MCF 10A (cell line): ENCODE results near the gene APC2. TPM values are rescaled to one million over a fixed set of nuclear protein-coding genes. Genes with fewer than 3 reads are reported as not detected.

Experiments
- BruUV-seq: library from RNA; stranded (reverse); fragments of 400-500 nt; replicated peaks from 2 replicates; lab custom pipeline; 2021; lab: Mats Ljungman, UMichigan
- CTCF ChIA-PET: fragments of 300-600 bp; sonication (Branson Sonifier 250); formaldehyde crosslinking; extraction: SDS; loops from one replicate; lab custom pipeline; 2021; ENCODE audit warnings: antibody characterized with exemption, inconsistent platforms; lab: Yijun Ruan, JAX
- POLR2A ChIA-PET: fragments of 300-600, 350-650 bp; sonication (Branson Sonifier 250); formaldehyde crosslinking; extraction: SDS; loops from one replicate; lab custom pipeline; 2020; ENCODE audit warnings: antibody characterized with exemption, inconsistent platforms; lab: Yijun Ruan, JAX
- DNase-seq: peaks from one replicate; pipeline ENCODE4 v3.0.0-alpha.2; 2018; ENCODE audit not compliant: unreplicated experiment
- H3K27ac Mint-ChIP-seq: one replicate; pipeline ENCODE4 v1.8.0; 2022; ENCODE audit warnings: mild to moderate bottlenecking, low read depth, mixed read lengths; ENCODE audit not compliant: unreplicated experiment
- H3K27me3 Mint-ChIP-seq: one replicate; pipeline ENCODE4 v1.8.0; 2022; ENCODE audit warnings: mixed read lengths; ENCODE audit not compliant: insufficient read depth, unreplicated experiment
- H3K36me3 Mint-ChIP-seq: one replicate; pipeline ENCODE4 v1.8.0; 2022; ENCODE audit warnings: mild to moderate bottlenecking, moderate library complexity, mixed read lengths; ENCODE audit not compliant: insufficient read depth, unreplicated experiment
- H3K4me1 Mint-ChIP-seq: one replicate; pipeline ENCODE4 v1.8.0; 2022; ENCODE audit warnings: mixed read lengths; ENCODE audit not compliant: insufficient read depth, unreplicated experiment
- H3K4me3 Mint-ChIP-seq: one replicate; pipeline ENCODE4 v1.8.0; 2022; ENCODE audit warnings: mild to moderate bottlenecking, moderate library complexity, mixed read lengths; ENCODE audit not compliant: unreplicated experiment
- H3K9me3 Mint-ChIP-seq: one replicate; pipeline ENCODE4 v1.8.0; 2022; ENCODE audit warnings: mixed read lengths; ENCODE audit not compliant: unreplicated experiment
- intact Hi-C: fragments of 100-400 bp; cut with micrococcal nuclease; formaldehyde crosslinking; loops from 2 replicates; pipeline ENCODE4 v1.14.1; 2022
- total RNA-seq: library from RNA; stranded (reverse); gene quantifications from 2 replicates; pipeline ENCODE4 v1.2.3, GENCODE V29; 2022
- TF ChIP-seq, protein P1 (sequence below): fragments of 200-600 bp; IDR thresholded peaks from one replicate; pipeline ENCODE4 v1.8.0; 2022; ENCODE audit warnings: antibody characterized with exemption, mild to moderate bottlenecking; ENCODE audit not compliant: unreplicated experiment

APC2 gene
- total RNA-seq, 1 experiment from 2014 or later = 0.23 TPM

DNA sequence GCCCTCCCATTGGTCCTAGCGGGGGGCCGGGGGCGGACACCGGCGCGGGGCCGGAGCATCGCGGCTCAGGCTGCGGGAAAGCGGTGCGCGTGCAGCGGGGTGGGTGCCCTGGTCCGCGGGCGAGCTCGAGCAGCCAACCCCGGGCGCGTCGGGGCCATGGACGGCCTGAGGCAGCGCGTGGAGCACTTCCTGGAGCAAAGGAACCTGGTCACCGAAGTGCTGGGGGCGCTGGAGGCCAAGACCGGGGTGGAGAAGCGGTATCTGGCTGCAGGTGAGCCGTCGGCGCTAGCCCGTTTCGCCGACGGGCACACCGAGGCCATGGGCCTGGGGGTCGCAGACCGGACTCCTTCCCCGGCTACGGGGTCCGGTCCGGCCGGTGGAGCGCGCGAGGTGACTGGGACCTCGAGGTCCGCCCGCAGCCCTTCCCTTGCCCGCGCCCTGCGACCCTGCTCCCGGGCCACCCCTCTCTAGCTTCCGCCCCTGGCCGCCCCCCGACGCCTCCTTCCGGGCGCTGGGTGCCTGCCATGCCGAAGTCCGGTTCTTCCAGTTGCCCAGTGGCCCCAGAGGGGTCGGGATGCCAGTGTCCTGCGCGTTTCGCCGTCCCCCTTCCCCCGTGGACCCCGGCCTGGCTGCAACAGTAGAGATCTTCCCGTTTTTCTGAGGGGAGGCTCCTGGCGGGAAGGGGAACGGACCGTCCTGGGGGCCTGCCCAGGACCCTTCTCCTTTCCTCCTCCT, 41.4 kb downstream of the APC2 start, which contains the start of gene REEP6:
Gene REEP6, plus strand, starts transcription at position 68 of the 735 bp plus-strand sequence. Its CDS starts 89 bp downstream, at position 157.
- TF ChIP-seq, protein P1, sequence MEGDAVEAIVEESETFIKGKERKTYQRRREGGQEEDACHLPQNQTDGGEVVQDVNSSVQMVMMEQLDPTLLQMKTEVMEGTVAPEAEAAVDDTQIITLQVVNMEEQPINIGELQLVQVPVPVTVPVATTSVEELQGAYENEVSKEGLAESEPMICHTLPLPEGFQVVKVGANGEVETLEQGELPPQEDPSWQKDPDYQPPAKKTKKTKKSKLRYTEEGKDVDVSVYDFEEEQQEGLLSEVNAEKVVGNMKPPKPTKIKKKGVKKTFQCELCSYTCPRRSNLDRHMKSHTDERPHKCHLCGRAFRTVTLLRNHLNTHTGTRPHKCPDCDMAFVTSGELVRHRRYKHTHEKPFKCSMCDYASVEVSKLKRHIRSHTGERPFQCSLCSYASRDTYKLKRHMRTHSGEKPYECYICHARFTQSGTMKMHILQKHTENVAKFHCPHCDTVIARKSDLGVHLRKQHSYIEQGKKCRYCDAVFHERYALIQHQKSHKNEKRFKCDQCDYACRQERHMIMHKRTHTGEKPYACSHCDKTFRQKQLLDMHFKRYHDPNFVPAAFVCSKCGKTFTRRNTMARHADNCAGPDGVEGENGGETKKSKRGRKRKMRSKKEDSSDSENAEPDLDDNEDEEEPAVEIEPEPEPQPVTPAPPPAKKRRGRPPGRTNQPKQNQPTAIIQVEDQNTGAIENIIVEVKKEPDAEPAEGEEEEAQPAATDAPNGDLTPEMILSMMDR = no peak
- no peaks in the 10 kb centered on the region for H3K27me3 Mint-ChIP-seq
- DNase-seq = no peak
- no peak within 1 kb of the TSS for H3K27ac Mint-ChIP-seq
- ChIA-PET CTCF (interaction anchor here (0.6 kb wide), 1 partner anchor 238 kb away, joined by 3 read pairs; no protein-coding TSS in a partner anchor), POLR2A (interaction anchor here (0.6 to 2.2 kb wide), 10 partner anchors 12 to 1292 kb away, joined by 3 to 6 read pairs (median 3); partner anchors contain the start of gene C19orf25)
- H3K36me3 Mint-ChIP-seq = no peaks in the 10 kb centered on the region
- peak within 1 kb of the TSS; percentile 79 for H3K4me3 Mint-ChIP-seq
- H3K9me3 Mint-ChIP-seq = no peaks in the 10 kb centered on the region
- no TSS peak for BruUV-seq
- peaks cover 7% of the 10 kb centered on the region for H3K4me1 Mint-ChIP-seq
- intact Hi-C loops = no loop called here

DNA sequence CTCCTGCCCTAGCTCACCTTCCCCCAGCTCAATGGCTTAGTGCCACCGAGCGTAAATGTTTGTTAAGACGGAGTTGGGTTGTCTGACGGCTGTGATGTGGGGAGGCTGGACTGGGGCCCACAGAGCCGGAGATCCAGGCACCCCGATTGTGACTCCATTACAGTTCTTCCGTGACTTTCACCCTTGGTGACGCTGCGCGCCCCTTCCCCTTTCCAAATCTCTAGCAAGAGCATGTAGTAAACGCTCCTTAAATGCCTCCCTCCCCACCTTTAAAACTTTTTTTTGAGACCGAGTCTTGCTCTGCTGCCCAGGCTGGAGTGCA, 41.9 kb downstream of the APC2 start:
- ChIA-PET POLR2A (interaction anchor here (2.2 kb wide), 1 partner anchor 102 kb away, joined by 6 read pairs; no protein-coding TSS in a partner anchor), CTCF (interaction anchor here (0.7 kb wide), 1 partner anchor 74 kb away, joined by 3 read pairs; no protein-coding TSS in a partner anchor)
- Mint-ChIP-seq H3K36me3 (no peaks in the 10 kb centered on the region), H3K4me3 (peak overlapping the region; percentile 79), H3K4me1 (peaks cover 7% of the 10 kb centered on the region), H3K27me3 (no peaks in the 10 kb centered on the region), H3K9me3 (no peaks in the 10 kb centered on the region), H3K27ac (no peak overlapping the region)
- TF ChIP-seq, protein P1 = no peak
- DNase-seq = no peak
- BruUV-seq = no TSS peak
- intact Hi-C loops = no loop called here

GRCh38 chr19:1492474-1493006, 42.6 kb downstream of the APC2 start:
- no peak overlapping the region for H3K27ac Mint-ChIP-seq
- no TSS peak for BruUV-seq
- ChIA-PET POLR2A (interaction anchor here (2.2 kb wide), 1 partner anchor 101 kb away, joined by 6 read pairs; no protein-coding TSS in a partner anchor), CTCF (interaction anchor here (0.7 kb wide), 1 partner anchor 75 kb away, joined by 3 read pairs; no protein-coding TSS in a partner anchor)
- peaks cover 7% of the 10 kb centered on the region for H3K4me1 Mint-ChIP-seq
- intact Hi-C loops = no loop called here
- no peaks in the 10 kb centered on the region for H3K36me3 Mint-ChIP-seq
- H3K27me3 Mint-ChIP-seq = no peaks in the 10 kb centered on the region
- H3K4me3 Mint-ChIP-seq = peak overlapping the region; percentile 79
- TF ChIP-seq, protein P1 = no peak
- DNase-seq = peak; percentile 58
- no peaks in the 10 kb centered on the region for H3K9me3 Mint-ChIP-seq

DNA sequence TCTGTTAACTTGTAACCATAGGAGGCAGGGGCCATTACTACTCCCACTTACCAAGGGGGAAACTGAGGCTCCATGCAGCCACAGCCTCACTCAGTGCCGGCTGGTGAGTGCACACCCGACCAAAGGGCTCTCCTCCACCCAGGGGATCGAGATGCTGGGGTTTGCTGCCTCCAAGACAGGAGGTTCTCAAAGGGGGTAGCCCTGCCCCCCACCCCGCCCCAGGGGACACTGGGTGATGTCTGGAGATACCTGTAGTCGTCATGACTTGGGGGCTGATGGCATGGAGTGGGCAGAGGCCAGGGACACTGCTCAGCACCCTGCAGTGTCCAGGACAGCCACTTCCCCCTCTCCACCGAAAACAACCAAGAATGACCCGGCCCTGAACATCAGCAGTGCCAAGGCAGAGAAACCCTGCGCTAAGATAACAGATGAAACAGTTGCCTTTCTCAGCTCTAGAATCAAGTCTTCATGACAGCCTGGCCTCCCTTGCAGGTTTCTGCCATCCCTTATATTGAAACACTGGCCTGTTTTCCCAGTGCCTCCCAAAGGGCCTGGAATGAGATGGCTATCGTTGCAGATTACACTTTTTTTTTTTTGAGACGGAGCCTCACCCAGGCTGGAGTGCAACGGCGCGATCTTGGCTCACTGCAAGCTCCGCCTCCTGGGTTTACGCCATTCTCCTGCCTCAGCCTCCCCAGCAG, 44.3 kb downstream of the APC2 start:
- no peaks in the 10 kb centered on the region for H3K27me3 Mint-ChIP-seq
- POLR2A ChIA-PET = no interaction called here
- CTCF ChIA-PET = no interaction called here

More for the DNA sequence above, 44.3 kb downstream of the APC2 start:
- Mint-ChIP-seq H3K9me3 (no peaks in the 10 kb centered on the region), H3K4me1 (peaks cover 7% of the 10 kb centered on the region), H3K36me3 (no peaks in the 10 kb centered on the region), H3K4me3 (no peak overlapping the region), H3K27ac (no peak overlapping the region)
- intact Hi-C loops = no loop called here
- no peak for DNase-seq
- no TSS peak for BruUV-seq
- TF ChIP-seq, protein P1 = no peak
